ENCODE data around the gene ADORA3. TPM values are rescaled to one million over a fixed set of nuclear protein-coding genes. Genes with fewer than 3 reads are reported as not detected.

Gene ADORA3
- total and polyA plus RNA-seq, 2 of the 4 experiments (the other 2 are of a cell fraction) = not detected

- ATAC-seq (ENCODE audit: low read depth) (peak; percentile 76), DNase-seq (peak; percentile 76)
- in situ Hi-C loops (cut with MboI; ENCODE audit: low sequenced_read_pairs) (no loop called here), dilution Hi-C loops (cut with HindIII; ENCODE audit: low sequenced_read_pairs, unreplicated experiment) (no loop called here), intact Hi-C loops (cut with micrococcal nuclease) (no loop called here)
- H2AK5ac ChIP-seq (ENCODE audit: low read depth, low read length) = no peak overlapping the region
- H2BK5ac ChIP-seq (ENCODE audit: low read depth, low read length, poor library complexity, severe bottlenecking) = no peak overlapping the region
- H4K91ac ChIP-seq (ENCODE audit: insufficient read depth, low read depth, low read length) = no peak overlapping the region
- H2BK120ac ChIP-seq (ENCODE audit: low read depth, low read length) = no peak overlapping the region
- H3K4me1 ChIP-seq (ENCODE audit: control insufficient read depth, insufficient read depth, low read length) = peaks cover 9% of the 10 kb centered on the region; the same call in 1 of the 2 replicates
- peaks cover 6% of the 10 kb centered on the region for H3K9me1 ChIP-seq (ENCODE audit: insufficient read depth, low read length)
- H3K56ac ChIP-seq (ENCODE audit: extremely low read depth, insufficient read depth, low read length) = no peak overlapping the region
- ChIA-PET POLR2A (ENCODE audit: unreplicated experiment) (no interaction called here), CTCF (no interaction called here)
- no peak overlapping the region for H3K4ac ChIP-seq (ENCODE audit: low read depth, low read length)
- H3K27ac ChIP-seq (ENCODE audit: insufficient read depth, low read length) = no peak overlapping the region
- no peak overlapping the region for H3K4me2 ChIP-seq (ENCODE audit: low read depth, low read length)
- no peak overlapping the region for H2AFZ ChIP-seq (replicated peaks; ENCODE audit: low read length, poor library complexity)
- H3K9me3 ChIP-seq (ENCODE audit: control insufficient read depth, insufficient read depth, low read length) = no peaks in the 10 kb centered on the region
- no peak overlapping the region for H4K8ac ChIP-seq (ENCODE audit: low read depth in 2 of 2, low read length in 2 of 2)
- TF ChIP-seq MAFK (IDR thresholded peaks at IDR 0.05; ENCODE audit: low read depth, low read length) (0 out of 2 replicates have a peak, but pooled peaks have one; percentile 21), SMC3 (IDR thresholded peaks at IDR 0.05; ENCODE audit: low read depth, low read length) (no peak), MXI1 (IDR thresholded peaks at IDR 0.05; ENCODE audit: borderline replicate concordance, low read depth, low read length) (no peak)
- no peak overlapping the region for H3K23ac ChIP-seq (ENCODE audit: low read depth, low read length)
- no peak overlapping the region for H3K9ac ChIP-seq (ENCODE audit: low read depth, low read length)
- H3K36me3 ChIP-seq (ENCODE audit: control insufficient read depth, insufficient read depth, low read length) = no peaks in the 10 kb centered on the region
- no peaks in the 10 kb centered on the region for H3K27me3 ChIP-seq (ENCODE audit: control insufficient read depth, insufficient read depth, low read length)
- H4K20me1 ChIP-seq (ENCODE audit: insufficient read depth, low read length) = no peaks in the 10 kb centered on the region
- WGBS, 2 experiments (ENCODE audit: extremely low coverage in 2 of 2, insufficient read length in 1 of 2) = no CpG with 5 or more reads among the region's 6 CpGs
- H3K4me3 ChIP-seq (ENCODE audit: insufficient read depth, low read depth, low read length) = no peak overlapping the region
- no peak overlapping the region for H2AK9ac ChIP-seq (replicated peaks; ENCODE audit: low read depth, low read length, poor library complexity)
- H2BK20ac ChIP-seq (ENCODE audit: low read depth, low read length) = no peak overlapping the region; the same call in 1 of the 2 replicates
- H3K14ac ChIP-seq (replicated peaks; ENCODE audit: low read depth, low read length) = no peak overlapping the region
- no peak overlapping the region for H2BK15ac ChIP-seq (ENCODE audit: low read depth, low read length)
- no peak overlapping the region for H4K5ac ChIP-seq (ENCODE audit: low read depth, low read length)
- H3K79me1 ChIP-seq (ENCODE audit: low read depth in 1 of 2, low read length in 2 of 2) = peaks cover 0 to 3% of the 10 kb centered on the region in 2 experiments; a peak in 1 of 4 replicates
- no TSS peak for BruUV-seq (replicated peaks)
- no peak overlapping the region; the same call in 1 of the 2 replicates for H3K18ac ChIP-seq (ENCODE audit: low read depth, low read length)
Observed at GRCh38 chr1:111538343-111539025, 35.1 kb upstream of the ADORA3 start.
